WTC11 (cell line): ENCODE data around the gene EIF4G3. TPM values are rescaled to one million over a fixed set of nuclear protein-coding genes. Genes with fewer than 3 reads are reported as not detected.
A peak's percentile ranks its signal among the peaks of the same experiment; 100 is the strongest.

Experiments
- ATAC-seq: fragments of 200-7000 bp; cut with Tn5 transposase; 2 replicates; pipeline ENCODE4 v1.10.0; 2021; ENCODE audit warnings: mild to moderate bottlenecking, moderate library complexity
- CTCF ChIA-PET: fragments of 300-600 bp; sonication (Branson Sonifier 250); formaldehyde crosslinking; loops from one replicate; lab custom pipeline; 2021; ENCODE audit warnings: antibody characterized with exemption; lab: Charles Lee
- POLR2A ChIA-PET: fragments of 350-600 bp; sonication (Branson Sonifier 250); formaldehyde crosslinking; loops from one replicate; lab custom pipeline; 2021; ENCODE audit warnings: antibody characterized with exemption; lab: Charles Lee
- DNase-seq: peaks from one replicate; pipeline ENCODE4 v3.0.0; 2021; ENCODE audit warnings: low spot score
- H3K27ac Mint-ChIP-seq: 2 replicates; pipeline ENCODE4 v1.8.0; 2021; ENCODE audit warnings: mixed read lengths
- H3K27me3 Mint-ChIP-seq: 2 replicates; pipeline ENCODE4 v1.8.0; 2021; ENCODE audit warnings: low read depth, mild to moderate bottlenecking, moderate library complexity, mixed read lengths
- H3K36me3 Mint-ChIP-seq: 2 replicates; pipeline ENCODE4 v1.8.0; 2021; ENCODE audit warnings: mixed read lengths
- H3K4me1 Mint-ChIP-seq: 2 replicates; pipeline ENCODE4 v1.8.0; 2022; ENCODE audit warnings: mixed read lengths
- H3K4me3 Mint-ChIP-seq: 2 replicates; pipeline ENCODE4 v1.8.0; 2021; ENCODE audit warnings: mild to moderate bottlenecking, moderate library complexity, mixed read lengths
- H3K9me3 Mint-ChIP-seq: 2 replicates; pipeline ENCODE4 v1.8.0; 2021; ENCODE audit warnings: mixed read lengths
- ATF2 ChIP-seq: sonication (generic); formaldehyde crosslinking; IDR thresholded peaks from 2 replicates; pipeline ENCODE4 v1.8.1; 2022; ENCODE audit warnings: low read depth, missing genetic modification reagents, borderline replicate concordance
- ATF6 ChIP-seq: sonication (generic); formaldehyde crosslinking; IDR thresholded peaks from 2 replicates; pipeline ENCODE4 v1.8.1; 2023; ENCODE audit warnings: mild to moderate bottlenecking, missing genetic modification reagents
- CREB1 ChIP-seq: sonication (generic); formaldehyde crosslinking; IDR thresholded peaks from 2 replicates; pipeline ENCODE4 v1.8.0; 2023; ENCODE audit warnings: mild to moderate bottlenecking, missing genetic modification reagents
- E2F5 ChIP-seq: sonication (generic); formaldehyde crosslinking; IDR thresholded peaks from 2 replicates; pipeline ENCODE4 v1.8.1; 2022; ENCODE audit warnings: mild to moderate bottlenecking, moderate library complexity, missing genetic modification reagents
- ERG ChIP-seq: fragments of 250-450 bp; sonication (Bioruptor Pico); IDR thresholded peaks from 2 replicates; pipeline ENCODE4 v1.8.0; 2021; ENCODE audit warnings: mild to moderate bottlenecking
- ESRRA ChIP-seq: sonication (generic); formaldehyde crosslinking; IDR thresholded peaks from 2 replicates; pipeline ENCODE4 v1.8.1; 2022; ENCODE audit warnings: mild to moderate bottlenecking, missing genetic modification reagents, borderline replicate concordance
- HMGA2 ChIP-seq: fragments of 250-450 bp; sonication (Bioruptor Pico); IDR thresholded peaks from 2 replicates; pipeline ENCODE4 v1.4.0; 2021; ENCODE audit warnings: mild to moderate bottlenecking, moderate library complexity
- IRF2 ChIP-seq: sonication (generic); formaldehyde crosslinking; IDR thresholded peaks from 2 replicates; pipeline ENCODE4 v1.8.0; 2022; ENCODE audit warnings: low read depth, missing genetic modification reagents, borderline replicate concordance
- OVOL2 ChIP-seq: fragments of 250-450 bp; sonication (Bioruptor Pico); IDR thresholded peaks from 2 replicates; pipeline ENCODE4 v1.9.0; 2021; ENCODE audit warnings: mild to moderate bottlenecking, borderline replicate concordance
- PRDM15 ChIP-seq: sonication (generic); formaldehyde crosslinking; IDR thresholded peaks from 2 replicates; pipeline ENCODE4 v1.8.0; 2022; ENCODE audit warnings: missing genetic modification reagents
- PRRX2 ChIP-seq: fragments of 250-450 bp; sonication (Bioruptor Pico); IDR thresholded peaks from 2 replicates; pipeline ENCODE4 v1.8.0; 2021; ENCODE audit warnings: mild to moderate bottlenecking
- RELA ChIP-seq: sonication (generic); formaldehyde crosslinking; IDR thresholded peaks from 2 replicates; pipeline ENCODE4 v1.8.1; 2022; ENCODE audit warnings: missing genetic modification reagents, mild to moderate bottlenecking, borderline replicate concordance
- RORB ChIP-seq: fragments of 250-450 bp; sonication (Bioruptor Pico); IDR thresholded peaks from 2 replicates; pipeline ENCODE4 v1.9.0; 2021; ENCODE audit warnings: mild to moderate bottlenecking
- TCF7 ChIP-seq: sonication (generic); formaldehyde crosslinking; IDR thresholded peaks from 2 replicates; pipeline ENCODE4 v1.8.0; 2022; ENCODE audit warnings: mild to moderate bottlenecking, low read depth, missing genetic modification reagents, moderate library complexity
- TEAD1 ChIP-seq: sonication (generic); formaldehyde crosslinking; IDR thresholded peaks from 2 replicates; pipeline ENCODE4 v1.8.0; 2022; ENCODE audit warnings: mild to moderate bottlenecking, missing genetic modification reagents
- USF2 ChIP-seq: sonication (generic); formaldehyde crosslinking; IDR thresholded peaks from 2 replicates; pipeline ENCODE4 v1.8.1; 2023; ENCODE audit warnings: mild to moderate bottlenecking, missing genetic modification reagents, moderate library complexity
- ZBTB21 ChIP-seq: sonication (generic); formaldehyde crosslinking; IDR thresholded peaks from 2 replicates; pipeline ENCODE4 v1.8.1; 2023; ENCODE audit warnings: mild to moderate bottlenecking, missing genetic modification reagents, borderline replicate concordance
- ZNF396 ChIP-seq: fragments of 250-450 bp; sonication (Bioruptor Pico); IDR thresholded peaks from 2 replicates; pipeline ENCODE4 v1.8.0; 2021; ENCODE audit warnings: mild to moderate bottlenecking, moderate library complexity, borderline replicate concordance
- ZNF532 ChIP-seq: fragments of 250-450 bp; sonication (Bioruptor Pico); IDR thresholded peaks from 2 replicates; pipeline ENCODE4 v1.9.0; 2021; ENCODE audit warnings: mild to moderate bottlenecking, borderline replicate concordance
- ZSCAN18 ChIP-seq: fragments of 250-450 bp; sonication (Bioruptor Pico); IDR thresholded peaks from 2 replicates; pipeline ENCODE4 v2.1.2; 2022; ENCODE audit warnings: mild to moderate bottlenecking, moderate library complexity
- total RNA-seq: library from RNA; stranded (reverse); gene quantifications from 3 replicates; pipeline ENCODE4 v1.2.3, GENCODE V29; 2021

EIF4G3 gene
- total RNA-seq, 1 experiment from 2014 or later = 77.7 TPM

- H3K9me3 Mint-ChIP-seq = peaks cover 6% of the 10 kb centered on the region
- DNase-seq (no peak), ATAC-seq (no peak)
- ChIA-PET CTCF (no interaction called here), POLR2A (no interaction called here)
- peaks cover 24% of the 10 kb centered on the region for H3K36me3 Mint-ChIP-seq
- 0 out of 2 replicates have a peak overlapping the region, but pooled peaks have one; percentile 16 for H3K27ac Mint-ChIP-seq
- TF ChIP-seq USF2 (CRISPR knock-in tag) (no peak), ATF2 (CRISPR knock-in tag) (no peak), ATF6 (CRISPR knock-in tag) (no peak), ZNF396 (CRISPR knock-in tag) (no peak), ZSCAN18 (CRISPR knock-in tag) (no peak), ZBTB21 (no peak), ZNF532 (no peak), PRRX2 (no peak), CREB1 (CRISPR knock-in tag) (no peak), E2F5 (CRISPR knock-in tag) (no peak), IRF2 (no peak), OVOL2 (CRISPR knock-in tag) (no peak), HMGA2 (no peak), RELA (CRISPR knock-in tag) (no peak), ESRRA (CRISPR knock-in tag) (no peak), TCF7 (CRISPR knock-in tag) (no peak), PRDM15 (CRISPR knock-in tag) (no peak), TEAD1 (CRISPR knock-in tag) (no peak), ERG (CRISPR knock-in tag) (no peak), RORB (no peak)
- no peak overlapping the region for H3K4me3 Mint-ChIP-seq
- peaks cover 17% of the 10 kb centered on the region for H3K4me1 Mint-ChIP-seq
- no peaks in the 10 kb centered on the region for H3K27me3 Mint-ChIP-seq
Measured at GRCh38 chr1:21099034-21099868, 77.4 kb downstream of the EIF4G3 start.
